ENCODE measurements around the gene TNFRSF13B.

DNA sequence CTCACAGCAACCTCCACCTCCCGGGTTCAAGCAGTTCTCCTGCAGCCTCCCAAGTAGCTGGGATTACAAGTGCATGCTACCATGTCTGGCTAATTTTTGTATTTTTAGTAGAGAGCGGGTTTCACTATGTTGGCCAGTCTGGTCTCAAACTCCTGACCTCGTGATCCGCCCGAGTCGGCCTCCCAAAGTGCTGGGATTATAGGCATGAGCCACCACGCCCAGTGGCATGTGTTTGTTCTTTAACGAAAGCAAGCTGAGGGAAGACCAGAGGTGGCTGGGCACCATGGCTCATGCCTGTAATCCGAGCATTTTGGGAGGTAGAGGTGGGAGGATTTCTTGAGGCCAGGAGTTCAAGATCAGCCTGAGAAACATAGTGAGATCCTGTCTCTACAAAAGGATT, 18.1 kb downstream of the TNFRSF13B start:
- TF ChIP-seq, protein P1, sequence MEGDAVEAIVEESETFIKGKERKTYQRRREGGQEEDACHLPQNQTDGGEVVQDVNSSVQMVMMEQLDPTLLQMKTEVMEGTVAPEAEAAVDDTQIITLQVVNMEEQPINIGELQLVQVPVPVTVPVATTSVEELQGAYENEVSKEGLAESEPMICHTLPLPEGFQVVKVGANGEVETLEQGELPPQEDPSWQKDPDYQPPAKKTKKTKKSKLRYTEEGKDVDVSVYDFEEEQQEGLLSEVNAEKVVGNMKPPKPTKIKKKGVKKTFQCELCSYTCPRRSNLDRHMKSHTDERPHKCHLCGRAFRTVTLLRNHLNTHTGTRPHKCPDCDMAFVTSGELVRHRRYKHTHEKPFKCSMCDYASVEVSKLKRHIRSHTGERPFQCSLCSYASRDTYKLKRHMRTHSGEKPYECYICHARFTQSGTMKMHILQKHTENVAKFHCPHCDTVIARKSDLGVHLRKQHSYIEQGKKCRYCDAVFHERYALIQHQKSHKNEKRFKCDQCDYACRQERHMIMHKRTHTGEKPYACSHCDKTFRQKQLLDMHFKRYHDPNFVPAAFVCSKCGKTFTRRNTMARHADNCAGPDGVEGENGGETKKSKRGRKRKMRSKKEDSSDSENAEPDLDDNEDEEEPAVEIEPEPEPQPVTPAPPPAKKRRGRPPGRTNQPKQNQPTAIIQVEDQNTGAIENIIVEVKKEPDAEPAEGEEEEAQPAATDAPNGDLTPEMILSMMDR (IDR thresholded peaks at IDR 0.05) = no peak
- TF ChIP-seq POLR2A (IDR thresholded peaks at IDR 0.05) (no peak), EP300 (IDR thresholded peaks at IDR 0.05) (no peak), POLR2AphosphoS5 (IDR thresholded peaks at IDR 0.05) (no peak)

All from stomach (tissue), 4 donors.